Neural cell (in vitro differentiated cells): Measurements from ENCODE around the gene GABRQ.

Experiments used
- CTCF ChIP-seq: fragments of 450-650 bp; IDR thresholded peaks from 2 replicates; pipeline ENCODE4 v1.5.1; 2014; ENCODE audit warnings: antibody characterized with exemption, mild to moderate bottlenecking, moderate library complexity; ENCODE audit not compliant: poor library complexity, severe bottlenecking
- EP300 ChIP-seq: fragments of 450-650 bp; conservative IDR thresholded peaks from 2 replicates; pipeline ENCODE4 v1.6.1; 2014; ENCODE audit warnings: antibody characterized with exemption, mild to moderate bottlenecking, moderate library complexity; ENCODE audit not compliant: poor library complexity, severe bottlenecking
- EZH2 ChIP-seq: fragments of 200-600, 300-800 bp; shearing (Covaris generic), sonication (generic); IDR thresholded peaks from 2 replicates; pipeline ENCODE4 v1.6.1; 2014; ENCODE audit warnings: antibody characterized with exemption, low read length, borderline replicate concordance, mild to moderate bottlenecking; ENCODE audit not compliant: insufficient read depth, poor library complexity, severe bottlenecking
- MXI1 ChIP-seq: fragments of 450-650 bp; conservative IDR thresholded peaks from 2 replicates; pipeline ENCODE4 v1.6.1; 2014; ENCODE audit warnings: antibody characterized with exemption, mild to moderate bottlenecking; ENCODE audit not compliant: poor library complexity, severe bottlenecking
- POLR2AphosphoS5 ChIP-seq: IDR thresholded peaks from 2 replicates; pipeline ENCODE4 v1.6.1; 2012
- RAD21 ChIP-seq: fragments of 450-650 bp; conservative IDR thresholded peaks from 2 replicates; pipeline ENCODE4 v1.6.1; 2014; ENCODE audit warnings: antibody characterized with exemption, mild to moderate bottlenecking, moderate library complexity
- TAF1 ChIP-seq: IDR thresholded peaks from 2 replicates; pipeline ENCODE4 v1.6.1; 2012; ENCODE audit warnings: low read depth
- TF ChIP-seq, protein P1 (sequence below): IDR thresholded peaks from 2 replicates; pipeline ENCODE4 v1.6.1; 2012; ENCODE audit warnings: borderline replicate concordance

DNA sequence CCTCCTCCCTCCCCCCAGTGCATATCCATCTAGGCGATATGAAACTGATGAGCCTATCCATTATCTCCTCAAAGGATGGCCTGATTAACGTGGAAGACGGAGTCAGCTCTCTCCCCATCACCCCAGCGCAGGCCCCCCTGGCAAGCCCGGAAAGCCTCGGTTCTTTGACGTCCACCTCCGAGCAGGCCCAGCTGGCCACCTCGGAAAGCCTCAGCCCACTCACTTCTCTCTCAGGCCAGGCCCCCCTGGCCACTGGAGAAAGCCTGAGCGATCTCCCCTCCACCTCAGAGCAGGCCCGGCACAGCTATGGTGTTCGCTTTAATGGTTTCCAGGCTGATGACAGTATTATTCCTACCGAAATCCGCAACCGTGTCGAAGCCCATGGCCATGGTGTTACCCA lies 14.8 kb downstream of the GABRQ start:
- TF ChIP-seq EZH2 (no peak), CTCF (no peak), POLR2AphosphoS5 (no peak), TAF1 (no peak), EP300 (no peak), RAD21 (no peak), MXI1 (no peak)
- TF ChIP-seq, protein P1, sequence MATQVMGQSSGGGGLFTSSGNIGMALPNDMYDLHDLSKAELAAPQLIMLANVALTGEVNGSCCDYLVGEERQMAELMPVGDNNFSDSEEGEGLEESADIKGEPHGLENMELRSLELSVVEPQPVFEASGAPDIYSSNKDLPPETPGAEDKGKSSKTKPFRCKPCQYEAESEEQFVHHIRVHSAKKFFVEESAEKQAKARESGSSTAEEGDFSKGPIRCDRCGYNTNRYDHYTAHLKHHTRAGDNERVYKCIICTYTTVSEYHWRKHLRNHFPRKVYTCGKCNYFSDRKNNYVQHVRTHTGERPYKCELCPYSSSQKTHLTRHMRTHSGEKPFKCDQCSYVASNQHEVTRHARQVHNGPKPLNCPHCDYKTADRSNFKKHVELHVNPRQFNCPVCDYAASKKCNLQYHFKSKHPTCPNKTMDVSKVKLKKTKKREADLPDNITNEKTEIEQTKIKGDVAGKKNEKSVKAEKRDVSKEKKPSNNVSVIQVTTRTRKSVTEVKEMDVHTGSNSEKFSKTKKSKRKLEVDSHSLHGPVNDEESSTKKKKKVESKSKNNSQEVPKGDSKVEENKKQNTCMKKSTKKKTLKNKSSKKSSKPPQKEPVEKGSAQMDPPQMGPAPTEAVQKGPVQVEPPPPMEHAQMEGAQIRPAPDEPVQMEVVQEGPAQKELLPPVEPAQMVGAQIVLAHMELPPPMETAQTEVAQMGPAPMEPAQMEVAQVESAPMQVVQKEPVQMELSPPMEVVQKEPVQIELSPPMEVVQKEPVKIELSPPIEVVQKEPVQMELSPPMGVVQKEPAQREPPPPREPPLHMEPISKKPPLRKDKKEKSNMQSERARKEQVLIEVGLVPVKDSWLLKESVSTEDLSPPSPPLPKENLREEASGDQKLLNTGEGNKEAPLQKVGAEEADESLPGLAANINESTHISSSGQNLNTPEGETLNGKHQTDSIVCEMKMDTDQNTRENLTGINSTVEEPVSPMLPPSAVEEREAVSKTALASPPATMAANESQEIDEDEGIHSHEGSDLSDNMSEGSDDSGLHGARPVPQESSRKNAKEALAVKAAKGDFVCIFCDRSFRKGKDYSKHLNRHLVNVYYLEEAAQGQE: no peak
